IPS-NIHi7 (cell line): ENCODE data around the gene FGGY.
A peak's percentile ranks its signal among the peaks of the same experiment; 100 is the strongest.
"Not testable (repeated sequence)": the region's sequence is repeated elsewhere in the genome, so short reads cannot be mapped to it uniquely, and the experiment has no call there.

Source experiments
- DNase-seq: peaks from one replicate; pipeline ENCODE4 v3.0.0; 2012; ENCODE audit warnings: mixed read lengths; ENCODE audit errors: extremely low spot score

The FGGY gene

DNA sequence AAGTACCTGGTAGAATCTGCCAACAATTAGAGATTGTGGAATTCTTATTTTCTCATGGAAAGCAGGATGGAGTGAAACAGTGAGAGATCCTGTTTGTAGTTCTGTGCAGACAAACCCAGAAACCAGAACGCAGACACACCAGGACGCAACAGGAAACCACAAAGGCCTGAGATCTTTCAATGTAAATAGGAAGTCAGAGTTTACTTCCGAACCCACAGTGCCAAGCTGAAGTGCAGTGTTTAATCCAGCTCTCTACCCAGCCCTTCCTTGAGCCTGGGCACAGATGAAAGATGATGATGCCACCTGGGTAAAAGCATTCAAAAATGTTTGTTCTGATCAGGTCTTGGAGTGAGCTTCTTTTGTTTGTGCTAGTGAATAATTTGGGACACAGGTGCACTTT lies 273.6 kb downstream of the FGGY start:
- DNase-seq = no peak

DNA sequence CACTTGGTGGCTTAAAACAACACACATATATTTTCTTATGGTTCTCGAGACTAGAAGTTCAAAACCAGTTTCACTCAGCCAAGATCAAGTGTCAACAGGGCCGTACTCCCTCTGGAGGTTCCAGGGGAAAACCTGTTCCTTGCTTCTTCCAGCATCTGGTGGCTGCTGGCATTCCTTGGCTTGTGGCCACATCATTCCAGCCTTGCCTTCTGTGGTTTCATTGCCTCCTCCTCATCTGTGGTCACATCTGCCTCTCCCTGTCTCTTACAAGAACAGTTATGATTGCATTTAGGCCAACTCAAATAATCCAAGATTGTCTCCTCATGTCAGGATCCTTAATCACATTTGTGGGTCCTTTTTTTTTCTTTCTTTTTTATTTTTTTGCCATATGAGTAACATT lies 277.2 kb downstream of the FGGY start:
- no peak for DNase-seq

DNA sequence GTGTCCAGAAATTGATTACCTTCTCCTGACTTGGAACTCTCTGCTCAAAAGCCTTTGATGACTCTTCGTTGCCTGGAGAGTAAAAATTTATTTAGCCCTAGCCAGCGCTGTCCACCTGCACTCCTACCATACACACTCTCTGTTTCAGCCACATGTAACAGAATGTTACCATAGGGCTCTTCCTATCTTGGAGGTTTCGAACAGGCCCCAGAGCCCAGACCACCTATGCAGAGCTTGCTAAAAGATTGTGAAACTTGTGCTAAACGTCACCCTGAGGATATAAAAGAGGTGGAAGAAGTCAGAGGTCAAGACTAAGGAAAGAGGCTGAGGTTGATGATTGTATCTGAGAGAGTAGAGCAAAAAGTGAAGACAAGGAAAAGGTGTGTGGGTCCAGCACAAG lies 280.9 kb downstream of the FGGY start:
- DNase-seq = no peak

DNA sequence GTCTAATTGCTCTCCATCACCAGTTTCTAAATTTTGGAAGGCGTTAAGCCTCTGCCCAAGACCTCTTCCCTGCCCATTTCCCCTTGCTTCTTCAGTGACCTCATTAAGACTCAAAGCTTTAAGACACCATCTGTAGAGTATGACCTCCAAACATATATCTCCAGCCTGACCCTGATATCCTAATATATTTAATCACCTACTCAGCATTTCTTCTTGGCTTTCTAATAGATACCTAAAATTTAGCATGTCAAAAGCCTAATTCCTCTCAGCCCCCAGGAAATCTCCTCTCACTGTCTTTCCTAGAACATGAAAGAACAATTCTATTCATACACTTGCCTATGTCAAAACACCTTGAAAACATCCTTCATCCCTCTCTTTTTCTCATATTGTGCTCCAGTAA lies 282.3 kb downstream of the FGGY start:
- no peak for DNase-seq

DNA sequence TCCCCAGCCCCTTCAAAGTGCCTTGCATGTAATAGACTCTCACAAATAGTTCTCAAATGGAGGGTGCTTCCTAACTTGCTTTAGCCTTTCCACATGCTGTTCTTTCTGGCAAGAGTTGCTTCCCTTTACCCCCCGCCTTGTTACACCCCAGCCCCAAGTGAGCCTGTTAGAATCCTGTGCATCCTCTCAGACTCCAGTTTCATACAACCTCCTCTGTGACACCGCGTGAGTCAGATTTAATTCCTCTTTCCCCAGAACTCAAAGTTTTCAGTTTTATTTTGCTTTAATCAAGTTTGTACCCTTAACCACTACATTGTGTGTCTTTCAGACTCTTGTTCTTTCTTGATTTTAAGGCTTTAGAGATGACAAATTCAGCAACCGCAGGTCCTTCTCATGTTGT lies 283.4 kb downstream of the FGGY start:
- DNase-seq = no peak

DNA sequence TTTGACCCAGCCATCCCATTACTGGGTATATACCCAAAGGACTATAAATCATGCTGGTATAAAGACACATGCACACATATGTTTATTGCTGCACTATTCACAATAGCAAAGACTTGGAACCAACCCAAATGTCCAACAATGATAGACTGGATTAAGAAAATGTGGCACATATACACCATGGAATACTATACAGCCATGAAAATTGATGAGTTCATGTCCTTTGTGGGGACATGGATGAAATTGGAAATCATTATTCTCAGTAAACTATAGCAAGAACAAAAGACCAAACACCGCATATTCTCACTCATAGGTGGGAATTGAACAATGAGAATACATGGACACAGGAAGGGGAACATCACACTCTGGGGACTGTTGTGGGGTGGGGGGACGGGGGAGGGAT lies 295.5 kb downstream of the FGGY start:
- DNase-seq = not testable (repeated sequence)

DNA sequence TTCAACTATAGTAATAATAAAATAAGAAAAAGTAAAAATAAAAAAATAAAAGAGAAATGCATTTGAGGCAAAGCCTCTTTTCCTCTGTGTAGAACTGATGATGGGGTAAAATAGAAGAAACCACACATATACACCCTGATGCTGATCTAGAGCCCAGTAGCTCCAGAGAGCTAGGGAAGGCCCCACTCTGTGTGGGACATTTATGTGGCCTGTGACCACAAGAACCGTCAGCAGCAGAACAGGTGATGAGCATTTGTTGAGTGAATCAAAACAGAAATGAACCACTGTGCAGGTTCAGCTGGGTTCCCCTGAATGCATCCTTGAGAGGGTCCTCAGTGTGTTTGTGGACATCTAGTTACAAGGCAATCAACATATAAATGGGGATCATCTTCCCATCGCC lies 296.0 kb downstream of the FGGY start:
- no peak for DNase-seq

DNA sequence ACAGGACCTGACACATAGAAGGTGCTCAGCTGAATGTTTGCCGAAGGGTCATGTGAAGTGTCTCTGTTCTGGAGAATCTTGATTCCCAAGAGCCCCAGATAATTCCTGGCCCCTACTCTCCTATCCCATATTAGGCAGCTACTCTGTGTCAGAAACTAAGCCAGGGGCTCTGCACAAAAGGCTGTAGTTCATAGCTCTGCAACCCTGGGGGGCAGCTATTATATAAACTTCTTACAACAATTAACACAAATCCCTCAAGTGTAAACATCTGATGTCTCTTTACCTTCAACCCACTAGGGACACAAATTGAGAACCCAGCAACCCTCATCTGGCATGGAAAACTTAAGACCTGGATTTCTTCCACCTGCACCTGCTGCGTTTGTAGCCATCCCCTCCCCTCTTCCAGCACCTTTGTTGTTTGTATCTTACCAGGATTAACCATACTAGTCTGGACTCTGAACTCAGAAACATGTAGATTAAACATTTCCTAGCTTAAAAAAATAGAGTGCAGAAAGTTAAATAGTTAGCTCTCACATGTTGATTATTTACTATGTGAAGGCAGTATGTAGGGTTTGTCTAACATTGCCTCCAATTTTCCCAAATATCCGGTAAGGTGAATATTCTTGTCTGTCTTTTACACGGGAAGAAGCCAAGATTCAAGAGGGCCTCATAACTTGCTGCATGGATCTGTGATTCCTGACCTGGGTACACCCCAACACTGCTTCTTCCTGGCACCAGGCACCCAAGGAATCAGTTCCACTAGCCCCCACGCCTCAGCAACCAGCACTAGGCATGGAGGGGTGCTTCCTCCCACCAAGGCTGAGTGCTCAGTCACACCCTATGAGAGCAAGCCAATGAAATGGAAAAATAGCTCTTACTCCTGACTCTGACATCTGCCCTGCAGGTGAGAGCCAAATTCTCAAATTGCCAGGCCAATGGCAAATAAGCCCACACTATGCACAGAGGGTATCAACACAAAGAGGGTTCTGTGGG lies 297.2 kb downstream of the FGGY start:
- no peak for DNase-seq

DNA sequence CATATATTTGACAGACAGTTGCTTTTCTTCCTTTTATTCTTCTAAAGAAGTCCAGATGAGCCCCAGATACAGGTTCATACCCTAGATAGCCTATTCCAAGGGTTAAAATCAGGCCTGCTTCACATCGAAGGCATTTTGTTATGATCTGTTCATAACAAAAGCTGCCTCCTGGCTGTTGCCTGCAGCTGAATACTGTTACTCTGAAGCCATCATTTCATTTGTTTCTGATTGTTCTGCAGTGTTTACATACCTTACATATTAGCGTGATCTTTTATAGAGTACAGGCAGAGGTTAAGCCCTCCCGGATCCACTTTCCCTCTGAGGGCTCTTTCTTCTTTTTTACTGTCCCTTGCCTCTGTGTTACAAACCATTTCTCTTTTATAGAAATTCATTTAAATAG lies 298.9 kb downstream of the FGGY start:
- DNase-seq = no peak

DNA sequence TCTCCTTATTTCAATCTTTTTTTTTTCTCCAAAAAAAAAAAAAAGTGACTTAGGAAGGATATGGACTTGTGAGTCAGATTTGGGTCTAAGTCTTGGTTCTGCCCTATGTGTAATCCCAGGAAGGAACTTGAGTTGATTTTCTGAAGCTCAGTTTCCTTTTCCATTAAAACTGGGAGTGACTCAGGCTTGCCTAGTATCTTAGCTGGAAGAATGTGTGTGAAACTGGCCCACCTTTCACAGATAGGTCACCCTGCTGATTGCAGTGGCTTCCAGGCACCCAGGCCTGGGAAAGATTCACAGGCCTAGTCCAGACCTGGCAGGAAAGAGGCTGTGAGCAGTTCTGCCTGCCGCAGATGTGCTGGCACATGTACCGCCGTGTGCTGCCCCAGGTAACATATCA lies 299.5 kb downstream of the FGGY start:
- peak; percentile 15 for DNase-seq

DNA sequence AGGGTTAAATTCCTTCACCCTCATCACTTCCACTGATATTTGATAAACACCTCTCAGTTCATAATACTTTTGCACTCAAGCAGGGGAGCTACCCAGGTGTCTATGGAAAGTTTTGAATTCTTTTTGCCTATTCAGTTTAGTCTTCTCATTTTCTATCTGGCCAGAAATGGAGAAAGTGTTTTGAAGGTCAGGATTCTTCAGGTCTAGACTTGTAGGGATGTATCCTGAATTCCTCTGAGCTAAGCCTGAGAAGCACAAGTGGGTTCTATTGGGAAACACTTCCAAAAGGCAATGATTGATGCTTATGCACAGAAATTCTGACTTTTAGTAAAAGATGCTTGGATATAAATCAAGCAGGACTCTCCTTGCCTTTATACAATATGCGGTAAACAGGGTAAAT lies 300.1 kb downstream of the FGGY start:
- no peak for DNase-seq

DNA sequence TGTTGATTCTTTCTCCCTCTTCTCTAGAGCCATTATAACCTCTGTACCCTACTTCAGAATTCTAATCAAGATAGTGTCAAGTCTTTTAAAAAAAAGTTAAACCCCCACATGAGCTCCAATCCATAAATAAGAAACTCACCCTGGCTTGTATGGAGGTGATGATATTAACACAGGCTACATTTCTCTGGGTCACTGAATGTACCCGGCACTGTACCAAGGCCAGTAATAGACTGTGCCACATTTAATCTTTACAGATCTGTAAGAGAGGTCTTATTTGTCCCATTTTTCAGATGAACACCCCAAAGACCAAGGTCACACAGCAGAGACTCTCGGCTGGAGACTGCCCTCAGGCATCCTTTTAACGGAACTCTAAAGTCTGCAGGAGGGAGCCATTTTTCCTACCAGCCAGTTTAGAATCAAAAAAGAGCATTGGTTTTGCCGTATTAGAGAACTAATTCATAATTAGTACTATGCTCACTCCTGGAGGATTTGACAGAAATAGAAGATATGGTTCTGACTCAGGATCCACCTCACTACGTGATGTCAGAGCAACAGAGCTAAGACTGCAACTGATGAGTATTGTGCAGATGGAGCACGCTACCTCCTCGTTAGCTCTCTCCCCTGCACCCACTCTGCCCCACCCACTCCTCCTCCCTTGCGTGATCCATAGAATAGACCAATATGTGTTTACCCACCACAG lies 300.7 kb downstream of the FGGY start:
- no peak for DNase-seq

DNA sequence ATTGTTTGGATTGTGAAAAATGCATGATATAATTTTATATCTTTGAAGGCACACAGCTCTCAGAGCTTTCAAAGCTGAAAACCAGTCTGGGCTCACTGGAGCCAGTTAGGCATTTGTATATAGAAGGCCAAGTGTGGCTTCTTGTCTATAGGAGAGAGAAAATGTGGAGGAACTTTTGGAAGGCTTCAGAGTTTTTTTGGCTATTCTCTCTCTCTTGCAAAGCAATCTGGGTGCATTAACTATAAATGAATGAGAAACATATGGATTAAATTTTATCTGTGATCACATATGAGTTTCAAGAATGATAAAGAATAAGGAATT lies 301.2 kb downstream of the FGGY start:
- DNase-seq = no peak

DNA sequence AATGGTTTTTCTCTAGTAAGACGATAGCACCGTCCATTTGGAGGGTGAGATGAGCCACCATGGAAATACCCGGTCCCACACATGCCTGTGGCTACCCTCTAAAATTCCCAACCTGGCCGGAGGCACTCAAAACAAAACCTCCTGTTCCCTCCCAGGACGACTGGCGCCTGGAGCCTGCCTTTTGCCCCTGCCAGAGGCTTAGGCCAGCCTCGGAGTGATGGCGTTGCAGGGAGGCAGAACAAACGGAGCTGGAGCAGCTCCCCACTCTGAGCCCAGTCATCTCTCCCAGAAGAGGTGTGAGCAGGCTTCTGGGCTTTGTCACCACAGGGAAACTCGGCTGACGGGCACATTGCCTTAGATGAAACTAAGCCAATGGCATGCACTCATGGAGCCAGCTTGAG lies 304.1 kb downstream of the FGGY start:
- DNase-seq = no peak

DNA sequence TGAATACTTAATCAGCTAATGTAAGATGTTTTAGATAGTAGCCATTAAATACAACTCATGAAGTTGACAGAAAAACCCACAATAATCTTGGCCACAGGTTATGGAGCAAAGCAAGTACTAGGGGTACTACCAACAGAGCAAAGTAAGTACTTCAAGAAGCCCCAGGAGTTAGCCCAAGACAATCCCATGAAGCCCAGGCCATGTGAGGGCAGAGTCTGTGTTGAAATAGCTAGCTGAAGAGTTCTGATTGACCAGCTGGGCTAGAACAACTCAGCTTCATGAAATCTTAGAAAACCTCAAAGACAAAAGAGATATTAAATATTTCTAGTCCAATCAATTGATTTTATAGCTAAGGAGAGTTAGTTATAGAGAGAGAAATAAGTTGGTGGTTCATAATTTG lies 304.9 kb downstream of the FGGY start:
- no peak for DNase-seq

DNA sequence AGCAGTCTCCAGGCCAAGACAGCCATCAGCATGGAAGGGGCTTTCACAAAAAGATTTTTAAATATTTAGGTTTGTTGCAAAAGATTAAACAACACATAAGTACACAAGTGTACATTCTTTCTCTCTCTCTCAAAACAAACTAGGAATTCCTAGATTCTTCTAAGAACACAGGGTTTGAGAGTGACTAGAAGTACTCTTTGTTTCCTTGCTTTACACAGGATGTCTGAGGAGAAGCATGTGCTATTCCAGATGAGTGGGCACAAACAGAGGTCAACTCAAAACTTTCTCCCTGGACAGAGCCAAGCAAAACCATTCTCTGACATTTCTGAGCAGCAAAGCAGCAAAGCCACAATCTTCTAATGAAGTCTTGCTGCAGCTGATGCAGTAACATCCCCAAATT lies 307.3 kb downstream of the FGGY start:
- DNase-seq = no peak

DNA sequence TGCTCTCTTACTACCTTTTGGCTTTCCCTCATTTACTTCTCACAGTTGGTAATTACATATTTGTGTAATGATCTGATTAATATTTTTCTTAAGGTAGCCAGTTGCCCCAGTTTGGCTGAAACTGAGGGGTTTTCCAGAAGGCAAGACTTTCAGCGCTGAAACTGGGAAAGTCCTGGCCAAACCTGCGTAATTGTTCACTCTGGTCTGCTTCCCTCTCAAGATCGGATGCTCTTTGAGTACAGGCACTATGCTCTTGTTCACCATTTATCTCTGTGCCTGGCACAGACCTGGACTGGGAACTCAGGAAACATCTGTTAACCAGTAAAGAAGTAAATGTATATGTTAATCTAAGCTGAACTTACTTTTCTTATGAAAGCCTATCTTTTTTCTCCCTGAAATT lies 308.3 kb downstream of the FGGY start:
- DNase-seq = no peak

DNA sequence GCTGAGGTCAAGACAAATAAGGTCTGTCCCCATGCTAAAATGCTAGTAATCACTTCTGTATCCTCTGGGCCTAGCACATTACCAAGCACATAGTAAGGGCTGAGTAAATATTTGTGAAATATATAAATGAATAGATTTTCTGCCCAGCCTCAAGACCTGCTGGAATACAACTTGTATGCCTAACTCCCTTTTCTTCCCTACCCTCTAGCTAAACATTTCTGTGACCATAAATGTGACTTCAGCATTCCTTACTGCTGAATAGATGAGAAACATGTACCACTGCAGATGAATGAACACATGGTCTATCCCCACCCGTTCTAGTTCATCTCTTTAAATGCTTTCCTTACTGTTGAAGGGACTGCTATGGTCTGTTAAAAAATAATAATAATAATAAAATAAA lies 308.9 kb downstream of the FGGY start:
- peak; percentile 17 for DNase-seq

DNA sequence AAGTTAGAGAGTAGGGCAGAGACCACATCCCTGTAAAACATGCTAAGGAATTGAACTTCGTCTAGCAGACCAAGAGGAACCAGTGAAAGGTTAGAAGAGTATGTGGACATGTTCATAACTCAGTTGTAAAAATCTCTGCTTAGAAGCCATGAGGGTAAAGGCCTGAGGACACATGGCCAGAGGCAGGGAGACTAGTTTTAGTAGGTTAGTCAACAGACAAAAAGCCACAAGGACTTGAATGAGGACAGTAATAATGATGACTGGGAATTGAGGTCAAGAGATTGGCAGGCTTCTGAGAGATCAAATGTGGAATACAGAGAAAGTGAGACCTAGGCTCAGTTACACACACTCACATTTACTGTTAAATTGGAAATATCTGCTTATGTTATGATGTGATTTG lies 312.4 kb downstream of the FGGY start:
- no peak for DNase-seq

DNA sequence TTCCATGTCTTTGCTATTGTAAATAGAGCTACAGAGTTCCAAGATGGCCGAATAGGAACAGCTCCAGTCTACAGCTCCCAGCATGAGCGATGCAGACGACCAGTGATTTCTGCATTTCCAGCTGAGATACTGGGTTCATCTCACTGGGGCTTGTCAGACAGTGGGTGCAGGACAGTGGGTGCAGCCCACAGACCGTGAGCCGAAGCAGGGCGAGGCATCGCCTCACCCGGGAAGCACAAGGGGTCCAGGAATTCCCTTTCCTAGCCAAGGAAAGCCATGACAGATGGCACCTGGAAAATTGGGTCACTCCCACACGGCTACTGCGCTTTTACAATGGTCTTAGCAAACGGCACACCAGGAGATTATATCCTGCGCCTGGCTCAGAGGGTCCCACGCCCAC lies 313.6 kb downstream of the FGGY start:
- DNase-seq = not testable (repeated sequence)

DNA sequence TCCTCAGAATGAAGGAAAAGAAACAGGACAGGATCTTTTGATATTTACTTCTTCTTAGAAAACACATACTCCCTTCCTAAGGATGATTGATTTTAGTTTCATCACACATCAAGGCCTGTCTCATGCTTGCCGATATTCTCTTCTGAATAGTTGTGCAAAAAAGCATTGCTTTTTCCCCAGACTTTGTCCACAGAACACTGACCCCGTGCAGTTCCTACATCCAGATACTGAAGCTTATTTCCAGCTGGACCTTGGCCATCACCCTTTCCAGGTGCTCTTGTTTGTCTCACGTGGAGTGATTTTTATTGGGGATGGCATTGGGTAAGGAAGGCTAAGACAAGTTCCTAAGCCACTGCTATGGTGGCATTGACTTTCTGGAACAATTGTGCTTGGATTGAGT lies 320.5 kb downstream of the FGGY start:
- no peak for DNase-seq

DNA sequence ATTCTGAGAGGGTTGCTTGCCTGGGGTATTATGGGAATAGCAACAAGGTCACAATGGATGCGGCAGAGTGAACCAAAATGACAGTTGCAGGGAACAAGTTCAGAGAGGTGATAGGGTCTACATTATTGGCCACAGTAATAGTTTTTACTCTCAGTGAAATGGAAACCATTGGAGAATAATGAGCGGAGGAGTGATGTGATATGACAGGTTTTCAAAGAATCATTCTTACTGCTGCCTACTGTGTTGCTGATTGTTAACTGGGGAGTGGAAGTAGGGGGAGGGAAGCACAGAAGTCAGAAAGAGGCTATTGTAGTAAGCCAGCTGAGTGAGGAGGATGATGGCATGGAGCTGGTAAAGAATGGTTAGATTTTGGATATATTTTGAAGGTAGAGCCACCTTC lies 322.7 kb downstream of the FGGY start:
- DNase-seq = no peak

DNA sequence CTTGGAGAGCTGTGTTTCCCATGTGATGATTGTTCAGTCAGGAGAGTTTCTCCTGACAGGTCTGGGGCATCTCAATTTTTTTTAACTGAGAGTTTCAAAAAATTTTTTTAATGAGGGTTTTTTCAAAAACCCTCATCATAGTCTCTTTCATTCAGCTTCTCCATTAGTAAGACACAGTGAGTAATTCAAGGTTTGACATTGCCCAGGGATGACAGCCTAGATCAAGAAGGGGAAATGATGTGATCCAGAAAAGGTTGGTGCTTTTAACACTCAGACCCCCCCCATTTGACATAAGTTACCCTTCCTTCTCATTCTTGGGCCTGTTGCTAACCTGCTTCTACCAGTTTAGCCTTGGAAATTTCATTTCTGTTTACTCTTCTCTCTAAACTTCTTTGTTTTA lies 328.5 kb downstream of the FGGY start:
- no peak for DNase-seq
